Neutrophil (primary cell): ENCODE measurements around the gene ARHGAP11A.

Source experiments
- H3K27ac ChIP-seq: fragments of 200-600 bp; sonication (generic); 2 replicates; pipeline ENCODE4 v1.5.1; 2016; ENCODE audit warnings: mild to moderate bottlenecking, moderate library complexity
- H3K27me3 ChIP-seq: fragments of 200-600 bp; sonication (generic); 2 replicates; pipeline ENCODE4 v1.6.0; 2016; ENCODE audit warnings: mild to moderate bottlenecking
- H3K36me3 ChIP-seq: fragments of 200-600 bp; sonication (generic); 2 replicates; pipeline ENCODE4 v1.5.1; 2017
- H3K4me1 ChIP-seq, 2 experiments: fragments of 200-600 bp in 1 of 2; sonication (generic) in 1 of 2; 1 replicate in 1 of 2; 2 replicates in 1 of 2; pipeline versions ENCODE4 v1.5.1 to v1.6.1; 2013 to 2016; ENCODE audit warnings: low read depth in 1 of 2, low read length in 1 of 2, mild to moderate bottlenecking in 1 of 2, moderate library complexity in 1 of 2; ENCODE audit not compliant: control insufficient read depth in 1 of 2, insufficient read depth in 1 of 2
- H3K4me3 ChIP-seq, 2 experiments: fragments of 200-600 bp in 1 of 2; sonication (generic) in 1 of 2; 1 replicate in 1 of 2; 2 replicates in 1 of 2; pipeline ENCODE4 v1.5.1; 2013 to 2016; ENCODE audit warnings: low read depth in 1 of 2, low read length in 1 of 2, mild to moderate bottlenecking in 1 of 2, moderate library complexity in 1 of 2
- H3K9me3 ChIP-seq: fragments of 200-600 bp; sonication (generic); 2 replicates; pipeline ENCODE4 v1.5.1; 2016
- CTCF ChIP-seq: fragments of 200-600 bp; sonication (generic); IDR thresholded peaks from 2 replicates; pipeline ENCODE4 v1.5.1; 2016; ENCODE audit warnings: antibody characterized with exemption

The ARHGAP11A gene

GRCh38 chr15:32685576-32685975 is 70.3 kb downstream of the ARHGAP11A start:
- Histone ChIP-seq H3K27ac (no peak overlapping the region), H3K4me1 (no peaks in the 10 kb centered on the region), H3K9me3 (no peaks in the 10 kb centered on the region), H3K36me3 (no peaks in the 10 kb centered on the region), H3K4me3 (no peak overlapping the region), H3K27me3 (peaks cover 37% of the 10 kb centered on the region)
- TF ChIP-seq CTCF: no peak

GRCh38 chr15:32687556-32687955 is 72.3 kb downstream of the ARHGAP11A start:
- Histone ChIP-seq H3K27me3 (peaks cover 43% of the 10 kb centered on the region), H3K27ac (no peak overlapping the region), H3K36me3 (no peaks in the 10 kb centered on the region), H3K9me3 (no peaks in the 10 kb centered on the region), H3K4me1 (no peaks in the 10 kb centered on the region), H3K4me3 (no peak overlapping the region)
- TF ChIP-seq CTCF: no peak

DNA sequence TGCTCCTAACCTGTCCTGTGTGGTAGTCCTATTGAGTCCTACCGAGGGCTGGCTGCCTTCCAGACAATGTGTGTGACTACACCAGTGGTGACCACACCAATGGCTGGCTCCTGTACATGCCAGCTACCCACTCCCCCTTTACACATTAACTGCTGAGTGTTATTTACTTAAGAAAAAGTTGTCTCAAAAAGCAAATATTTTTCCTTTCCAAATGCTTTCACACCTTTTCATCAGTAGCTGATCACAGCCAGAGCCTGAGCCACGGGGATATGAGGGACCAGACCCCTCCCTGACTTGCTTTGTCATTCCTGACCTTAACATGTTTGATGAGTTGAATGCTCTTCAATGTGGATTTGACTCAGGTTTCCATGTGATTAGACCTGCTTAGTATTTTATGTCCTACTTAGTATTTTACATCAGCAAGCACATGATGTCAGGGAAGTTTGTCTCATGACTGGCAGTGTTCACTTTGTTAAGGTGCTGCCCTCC is 72.9 kb downstream of the ARHGAP11A start:
- no peaks in the 10 kb centered on the region for H3K4me1 ChIP-seq
- H3K27ac ChIP-seq: no peak overlapping the region
- no peaks in the 10 kb centered on the region for H3K9me3 ChIP-seq
- no peak for TF ChIP-seq CTCF
- no peaks in the 10 kb centered on the region for H3K36me3 ChIP-seq
- no peak overlapping the region for H3K4me3 ChIP-seq
- peaks cover 43% of the 10 kb centered on the region for H3K27me3 ChIP-seq
